Measurements from ENCODE around the gene TTLL10. TPM values are rescaled to one million over a fixed set of nuclear protein-coding genes. Genes with fewer than 3 reads are reported as not detected.

TTLL10 gene
- total and polyA plus RNA-seq, 2 of the 8 experiments (the other 6 are each of a cell fraction or from before 2014, with no cell fraction given) = 1.1 to 1.7 TPM

GRCh38 chr1:1155258-1155657 lies 18.4 kb upstream of the TTLL10 start:
- no peak overlapping the region for H3K9ac ChIP-seq (replicated peaks in 1 of 4; ENCODE audit: extremely low read depth in 1 of 4, low read depth in 3 of 4, low read length in 3 of 4)
- H3K79me2 ChIP-seq (ENCODE audit: control insufficient read depth in 1 of 2, insufficient read depth in 2 of 2, low read length in 2 of 2) = no peaks in the 10 kb centered on the region
- ChIA-PET POLR2A (ENCODE audit: partially characterized antibody) (interaction anchor here (0.6 kb wide), 1 partner anchor 82 kb away, joined by 3 read pairs; no protein-coding TSS in a partner anchor), CTCF (ENCODE audit: partially characterized antibody) (interaction anchor here (0.9 to 1.6 kb wide), 3 partner anchors 9 to 34 kb away, joined by 3 to 5 read pairs (median 4); no protein-coding TSS in a partner anchor)
- no peak overlapping the region for H2BK12ac ChIP-seq (ENCODE audit: low read depth, low read length)
- no peak overlapping the region for H2AK5ac ChIP-seq (ENCODE audit: low read depth, low read length)
- H2BK5ac ChIP-seq (ENCODE audit: low read depth, low read length) = no peak overlapping the region
- no peaks in the 10 kb centered on the region for H3K36me3 ChIP-seq (ENCODE audit: control insufficient read depth in 2 of 4, insufficient read depth in 4 of 4, low read length in 3 of 4)
- peaks cover 0 to 14% (median 11%) of the 10 kb centered on the region in 4 experiments; a peak in 6 of 7 replicates for H3K4me1 ChIP-seq (replicated peaks in 1 of 4; ENCODE audit: control insufficient read depth in 3 of 4, insufficient read depth in 4 of 4, low read length in 3 of 4)
- H4K20me1 ChIP-seq (replicated peaks in 1 of 2; ENCODE audit: control insufficient read depth in 1 of 2, insufficient read depth in 2 of 2, low read length in 2 of 2) = no peaks in the 10 kb centered on the region
- no peak overlapping the region for H3K56ac ChIP-seq (replicated peaks; ENCODE audit: insufficient read length, low read depth, low read length)
- H2BK20ac ChIP-seq (ENCODE audit: low read length) = no peak overlapping the region
- H2BK120ac ChIP-seq (replicated peaks; ENCODE audit: low read depth, low read length) = no peak overlapping the region
- H3K4me3 ChIP-seq (ENCODE audit: extremely low read depth in 1 of 4, insufficient read depth in 2 of 4, low read depth in 3 of 4, low read length in 4 of 4) = no peak overlapping the region
- no peak for TF ChIP-seq SIN3A (conservative IDR thresholded peaks at IDR 0.05 in 1 of 2, IDR thresholded peaks at IDR 0.05 in 1 of 2; ENCODE audit: low read depth in 1 of 2, low read length in 2 of 2)
- TF ChIP-seq RAD21 (IDR thresholded peaks at IDR 0.05 in 1 of 2, conservative IDR thresholded peaks at IDR 0.05 in 1 of 2; ENCODE audit: low read depth in 2 of 2, low read length in 2 of 2) = no peak
- TF ChIP-seq JUND (IDR thresholded peaks at IDR 0.05; ENCODE audit: low read length) = no peak
- TF ChIP-seq BRCA1 (IDR thresholded peaks at IDR 0.05; ENCODE audit: low read depth, low read length) = no peak
- peaks cover 10% of the 10 kb centered on the region in 2 experiments; a peak in 3 of 4 replicates for H3K9me3 ChIP-seq (ENCODE audit: insufficient read depth in 2 of 2, low read depth in 1 of 2, low read length in 1 of 2)
- no peak overlapping the region for H3K4me2 ChIP-seq (ENCODE audit: insufficient read depth in 1 of 2, low read depth in 2 of 2, low read length in 2 of 2)
- FAIRE-seq = no peak
- no peak overlapping the region for H4K91ac ChIP-seq (replicated peaks; ENCODE audit: insufficient read length, low read length)
- H2BK15ac ChIP-seq (ENCODE audit: low read length) = no peak overlapping the region
- H4K5ac ChIP-seq (ENCODE audit: insufficient read length, low read depth, low read length) = no peak overlapping the region
- no peaks in the 10 kb centered on the region; a peak in 1 of 7 replicates for H3K27me3 ChIP-seq (replicated peaks in 1 of 4; ENCODE audit: control insufficient read depth in 3 of 4, extremely low read depth in 1 of 4, insufficient read depth in 3 of 4, low read length in 3 of 4)
- no peak for DNase-seq (ENCODE audit: low read depth in 1 of 2, low spot score in 2 of 2)
- no peak overlapping the region for H4K8ac ChIP-seq (ENCODE audit: extremely low read depth, insufficient read depth, low read length)
- H3K79me1 ChIP-seq (ENCODE audit: low read depth, low read length) = no peaks in the 10 kb centered on the region
- peaks cover 5% of the 10 kb centered on the region; the same call in 1 of the 2 replicates for H3K23me2 ChIP-seq (ENCODE audit: low read depth, low read length)
- H3K18ac ChIP-seq (ENCODE audit: extremely low read depth, low read length) = no peak overlapping the region
- no peak overlapping the region for H3K27ac ChIP-seq (ENCODE audit: low read depth, low read length)
- WGBS, 2 experiments (ENCODE audit: extremely low coverage in 1 of 2, insufficient coverage in 1 of 2, insufficient read length in 1 of 2, insufficient replicate concordance in 2 of 2, low coverage in 1 of 2, low lambda C conversion rate in 2 of 2, missing lambda C conversion rate in 1 of 2) = 89% methylated on average over 10 of the region's 10 CpGs; no CpG with 5 or more reads in 1 of the 2 experiments
- no peak overlapping the region for H3K4ac ChIP-seq (replicated peaks; ENCODE audit: insufficient read length, low read depth, low read length)
- H2AFZ ChIP-seq (ENCODE audit: low read length) = no peak overlapping the region
- no peak overlapping the region for H3K23ac ChIP-seq (ENCODE audit: insufficient read length)
- no peak overlapping the region for H3K14ac ChIP-seq (ENCODE audit: insufficient read length)

All from H1 (cell line).